ENCODE measurements around the gene POLRMT.

DNA sequence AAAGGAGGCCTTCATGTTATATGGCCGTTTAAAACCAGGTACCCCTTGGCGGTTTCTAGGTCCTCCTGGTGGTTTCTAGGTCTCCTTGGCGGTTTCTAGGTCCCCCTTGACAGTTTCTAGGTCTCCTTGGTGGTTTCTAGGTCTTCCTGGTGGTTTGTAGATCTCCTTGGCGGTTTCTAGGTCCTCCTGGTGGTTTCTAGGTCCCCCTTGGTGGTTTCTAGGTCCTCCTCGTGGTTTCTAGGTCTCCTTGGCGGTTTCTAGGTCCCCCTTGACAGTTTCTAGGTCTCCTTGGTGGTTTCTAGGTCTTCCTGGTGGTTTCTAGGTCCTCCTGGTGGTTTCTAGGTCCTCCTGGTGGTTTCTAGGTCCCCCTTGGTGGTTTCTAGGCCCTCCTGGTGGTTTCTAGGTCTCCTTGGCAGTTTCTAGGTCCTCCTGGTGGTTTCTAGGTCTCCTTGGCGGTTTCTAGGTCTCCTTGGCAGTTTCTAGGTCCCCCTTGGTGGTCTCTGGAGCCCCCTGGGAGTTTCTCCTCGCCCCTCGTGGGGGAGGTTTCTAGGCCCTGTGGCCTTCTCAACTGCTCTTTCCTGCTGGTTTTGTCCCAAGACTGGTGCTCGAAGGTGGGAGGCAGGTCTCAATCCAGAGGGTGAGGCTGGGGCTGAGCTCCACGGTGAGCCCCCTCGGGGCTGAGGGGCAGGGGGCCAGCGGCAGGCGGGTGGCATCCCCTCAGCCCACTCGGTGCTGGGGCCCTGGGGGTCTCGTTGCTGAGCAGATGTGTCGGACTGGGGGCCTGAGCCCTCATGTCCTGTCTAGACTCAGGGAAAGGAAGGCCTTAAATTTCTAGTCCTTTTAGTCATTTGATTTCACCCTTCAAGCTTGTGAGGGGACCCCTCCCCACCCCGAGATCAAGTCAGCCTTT is 35.7 kb downstream of the POLRMT start:
- no peak for TF ChIP-seq CTCF (IDR thresholded peaks at IDR 0.05)
- TF ChIP-seq POLR2A (IDR thresholded peaks at IDR 0.05) = no peak
